ENCODE data around the gene HOGA1.

Gene HOGA1

DNA sequence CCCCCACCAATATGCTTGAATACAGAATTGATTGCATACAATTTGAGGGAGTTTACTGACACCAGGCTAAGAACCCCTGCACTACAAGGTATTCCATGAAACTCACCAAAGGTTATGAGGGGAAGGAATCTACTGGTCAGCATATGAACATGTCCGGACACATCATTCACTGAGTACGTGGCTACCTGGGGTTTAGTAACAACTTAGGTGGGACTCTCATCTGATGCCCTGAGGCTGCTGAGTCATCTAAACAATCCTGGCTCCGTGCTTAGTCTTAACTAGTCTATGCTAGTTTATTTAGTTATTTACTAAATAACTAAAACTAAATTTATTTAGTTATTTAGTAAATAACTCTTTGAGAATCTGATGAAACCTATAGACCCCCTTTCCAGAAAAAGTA is 67.6 kb downstream of the HOGA1 start:
- DNase-seq, result no peak

DNA sequence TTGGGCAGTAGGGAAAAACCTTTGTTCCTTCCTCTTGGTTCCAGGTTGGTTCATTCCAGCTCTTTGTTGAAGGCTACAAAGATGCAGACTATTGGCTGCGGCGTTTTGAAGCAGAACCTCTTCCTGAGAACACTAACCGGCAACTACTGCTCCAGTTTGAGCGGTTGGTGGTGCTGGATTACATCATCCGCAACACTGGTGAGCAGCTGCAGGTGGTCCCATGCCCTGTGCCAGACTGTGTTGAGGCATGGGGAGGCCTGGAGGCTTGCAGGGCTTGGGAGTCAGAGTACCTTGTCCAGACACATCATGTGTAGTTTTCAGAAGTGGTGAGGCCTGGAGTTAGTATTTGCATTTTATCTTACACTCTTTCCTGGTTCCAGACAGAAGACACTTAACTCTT is 72.6 kb downstream of the HOGA1 start:
- no peak for DNase-seq

DNA sequence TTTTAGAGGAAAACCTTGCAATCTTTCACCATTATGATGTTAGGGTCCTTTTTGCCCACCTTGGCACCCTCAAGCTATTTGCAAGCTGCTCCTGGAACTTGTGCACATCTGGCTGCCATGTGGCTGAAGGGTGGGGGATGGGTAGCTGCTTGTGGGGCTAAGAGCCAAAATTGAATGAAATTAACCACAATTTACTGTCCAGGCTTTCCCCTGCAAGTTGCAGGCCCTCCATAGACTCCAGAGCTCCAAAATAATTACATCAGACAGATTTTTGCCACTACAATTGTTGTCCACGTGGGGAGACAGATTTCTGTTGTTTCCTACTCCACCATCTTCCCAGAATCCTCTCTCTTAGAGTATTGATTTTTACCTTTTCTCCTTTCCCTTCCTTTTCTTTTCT is 75.4 kb downstream of the HOGA1 start:
- no peak for DNase-seq

Measured in CD4-positive, alpha-beta T cell treated with Interleukin-6 for 4 hours (primary cell).